Osteocyte (in vitro differentiated cells): ENCODE measurements around the gene MTREX. TPM values are rescaled to one million over a fixed set of nuclear protein-coding genes. Genes with fewer than 3 reads are reported as not detected.

Source experiments
- DNase-seq: peaks from one replicate; pipeline ENCODE4 v3.0.0; 2021; ENCODE audit warnings: mixed read lengths; ENCODE audit not compliant: unreplicated experiment; ENCODE audit errors: extremely low spot score
- H3K27ac Mint-ChIP-seq: one replicate; pipeline ENCODE4 v1.8.0; 2021; ENCODE audit warnings: mild to moderate bottlenecking, mixed read lengths; ENCODE audit not compliant: unreplicated experiment
- H3K27me3 Mint-ChIP-seq: one replicate; pipeline ENCODE4 v1.8.0; 2021; ENCODE audit warnings: mixed read lengths; ENCODE audit not compliant: unreplicated experiment
- H3K36me3 Mint-ChIP-seq: one replicate; pipeline ENCODE4 v1.8.0; 2021; ENCODE audit warnings: mixed read lengths; ENCODE audit not compliant: unreplicated experiment
- H3K4me1 Mint-ChIP-seq: one replicate; pipeline ENCODE4 v1.8.0; 2021; ENCODE audit warnings: mixed read lengths; ENCODE audit not compliant: unreplicated experiment
- H3K4me3 Mint-ChIP-seq: one replicate; pipeline ENCODE4 v1.8.0; 2021; ENCODE audit warnings: mild to moderate bottlenecking, moderate library complexity, mixed read lengths; ENCODE audit not compliant: unreplicated experiment
- H3K9me3 Mint-ChIP-seq: one replicate; pipeline ENCODE4 v1.8.0; 2021; ENCODE audit warnings: mixed read lengths; ENCODE audit not compliant: unreplicated experiment
- total RNA-seq: library from RNA; stranded (reverse); gene quantifications from 2 replicates; pipeline ENCODE4 v1.2.1, GENCODE V29; 2021
- TF ChIP-seq, protein P1 (sequence below): fragments of 200-600 bp; sonication (generic); IDR thresholded peaks from 2 replicates; pipeline ENCODE4 v1.5.0; 2021; ENCODE audit warnings: antibody characterized with exemption, mild to moderate bottlenecking, moderate library complexity

Gene MTREX
- total RNA-seq, 1 donor from 2014 or later, result 58.5 TPM

GRCh38 chr5:55333017-55333416, 25.2 kb downstream of the MTREX start:
- peaks cover 5% of the 10 kb centered on the region for H3K4me1 Mint-ChIP-seq
- no peak overlapping the region for H3K27ac Mint-ChIP-seq
- no peaks in the 10 kb centered on the region for H3K9me3 Mint-ChIP-seq
- TF ChIP-seq, protein P1, sequence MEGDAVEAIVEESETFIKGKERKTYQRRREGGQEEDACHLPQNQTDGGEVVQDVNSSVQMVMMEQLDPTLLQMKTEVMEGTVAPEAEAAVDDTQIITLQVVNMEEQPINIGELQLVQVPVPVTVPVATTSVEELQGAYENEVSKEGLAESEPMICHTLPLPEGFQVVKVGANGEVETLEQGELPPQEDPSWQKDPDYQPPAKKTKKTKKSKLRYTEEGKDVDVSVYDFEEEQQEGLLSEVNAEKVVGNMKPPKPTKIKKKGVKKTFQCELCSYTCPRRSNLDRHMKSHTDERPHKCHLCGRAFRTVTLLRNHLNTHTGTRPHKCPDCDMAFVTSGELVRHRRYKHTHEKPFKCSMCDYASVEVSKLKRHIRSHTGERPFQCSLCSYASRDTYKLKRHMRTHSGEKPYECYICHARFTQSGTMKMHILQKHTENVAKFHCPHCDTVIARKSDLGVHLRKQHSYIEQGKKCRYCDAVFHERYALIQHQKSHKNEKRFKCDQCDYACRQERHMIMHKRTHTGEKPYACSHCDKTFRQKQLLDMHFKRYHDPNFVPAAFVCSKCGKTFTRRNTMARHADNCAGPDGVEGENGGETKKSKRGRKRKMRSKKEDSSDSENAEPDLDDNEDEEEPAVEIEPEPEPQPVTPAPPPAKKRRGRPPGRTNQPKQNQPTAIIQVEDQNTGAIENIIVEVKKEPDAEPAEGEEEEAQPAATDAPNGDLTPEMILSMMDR, result no peak
- H3K27me3 Mint-ChIP-seq, result no peaks in the 10 kb centered on the region
- peaks cover 42% of the 10 kb centered on the region for H3K36me3 Mint-ChIP-seq
- no peak for DNase-seq
- no peak overlapping the region for H3K4me3 Mint-ChIP-seq

GRCh38 chr5:55333811-55334210, 26.0 kb downstream of the MTREX start:
- TF ChIP-seq, protein P1, result no peak
- peaks cover 11% of the 10 kb centered on the region for H3K4me1 Mint-ChIP-seq
- no peak overlapping the region for H3K27ac Mint-ChIP-seq
- no peak for DNase-seq
- H3K9me3 Mint-ChIP-seq, result no peaks in the 10 kb centered on the region
- no peak overlapping the region for H3K4me3 Mint-ChIP-seq
- H3K27me3 Mint-ChIP-seq, result no peaks in the 10 kb centered on the region
- peaks cover 42% of the 10 kb centered on the region for H3K36me3 Mint-ChIP-seq

GRCh38 chr5:55338092-55338613, 30.4 kb downstream of the MTREX start:
- peak overlapping the region; percentile 84 for H3K27ac Mint-ChIP-seq

GRCh38 chr5:55338810-55339243, 31.0 kb downstream of the MTREX start:
- Mint-ChIP-seq H3K9me3 (no peaks in the 10 kb centered on the region), H3K4me3 (no peak overlapping the region), H3K4me1 (peaks cover 16% of the 10 kb centered on the region), H3K27ac (peak overlapping the region; percentile 84), H3K27me3 (no peaks in the 10 kb centered on the region), H3K36me3 (peaks cover 30% of the 10 kb centered on the region)
- no peak for DNase-seq
- TF ChIP-seq, protein P1, result no peak

More at GRCh38 chr5:55338092-55338613, 30.4 kb downstream of the MTREX start:
- H3K4me3 Mint-ChIP-seq, result peak overlapping the region; percentile 60
- H3K36me3 Mint-ChIP-seq, result peaks cover 32% of the 10 kb centered on the region
- no peaks in the 10 kb centered on the region for H3K27me3 Mint-ChIP-seq
- H3K4me1 Mint-ChIP-seq, result peaks cover 16% of the 10 kb centered on the region
- H3K9me3 Mint-ChIP-seq, result no peaks in the 10 kb centered on the region
- TF ChIP-seq, protein P1, result no peak
- DNase-seq, result no peak

- peaks cover 47% of the 10 kb centered on the region for H3K36me3 Mint-ChIP-seq
Measured at GRCh38 chr5:55343107-55343506, 35.3 kb downstream of the MTREX start.

More at GRCh38 chr5:55343107-55343506, 35.3 kb downstream of the MTREX start:
- Mint-ChIP-seq H3K4me1 (peaks cover 12% of the 10 kb centered on the region), H3K9me3 (no peaks in the 10 kb centered on the region), H3K27ac (no peak overlapping the region), H3K4me3 (no peak overlapping the region), H3K27me3 (no peaks in the 10 kb centered on the region)
- DNase-seq, result no peak
- TF ChIP-seq, protein P1, result no peak
